ENCODE results near the gene ZDHHC5.

- TF ChIP-seq FOXM1 (IDR thresholded peaks at IDR 0.05; ENCODE audit: borderline replicate concordance) (no peak), HDGF (IDR thresholded peaks at IDR 0.05; ENCODE audit: borderline replicate concordance) (no peak), ZNF384 (IDR thresholded peaks at IDR 0.05) (no peak)
Measured at GRCh38 chr11:57632116-57632515, 35.8 kb upstream of the ZDHHC5 start.

Data from HEK293T (cell line).